GM12878 (cell line): ENCODE measurements around the gene MED31. TPM values are rescaled to one million over a fixed set of nuclear protein-coding genes. Genes with fewer than 3 reads are reported as not detected.

Experiments used
- ATAC-seq: fragments of 200-7000 bp; cut with Tn5 transposase; 3 replicates; pipeline ENCODE4 v1.9.1; 2020; ENCODE audit warnings: mild to moderate bottlenecking, moderate library complexity
- BruUV-seq: library from RNA; stranded (reverse); fragments of 400-500 nt; replicated peaks from 2 replicates; lab custom pipeline; 2021; lab: Mats Ljungman, UMichigan
- CTCF ChIA-PET: fragments of 300-600 bp; sonication (Branson Sonifier 250); formaldehyde crosslinking; extraction: SDS; loops from one replicate; lab custom pipeline; 2021; ENCODE audit warnings: inconsistent platforms; lab: Yijun Ruan, JAX
- POLR2A ChIA-PET: fragments of 350-600 bp; formaldehyde crosslinking; extraction: SDS; loops from one replicate; lab custom pipeline; 2021; ENCODE audit warnings: inconsistent platforms; lab: Charles Lee
- RAD21 ChIA-PET: fragments of 300-600 bp; sonication (Branson Sonifier 250); formaldehyde crosslinking; loops from one replicate; lab custom pipeline; 2023; ENCODE audit warnings: antibody characterized with exemption; ENCODE audit not compliant: unreplicated experiment; lab: Charles Lee
- SMC1A ChIA-PET: fragments of 300-600 bp; sonication (Branson Sonifier 250); formaldehyde crosslinking; loops from one replicate; lab custom pipeline; 2023; ENCODE audit not compliant: unreplicated experiment, uncharacterized antibody; lab: Charles Lee
- DNase-seq: peaks from one replicate; pipeline ENCODE4 v3.0.0-alpha.2; 2011; ENCODE audit warnings: low read depth, low spot score
- FAIRE-seq: peaks from 3 replicates; lab custom pipeline; 2011; peaks lifted over from hg19 to GRCh38; lab: Jason Lieb, UNC
- H2AFZ ChIP-seq: 2 replicates; pipeline ENCODE4 v1.6.0; 2011; ENCODE audit warnings: low read depth, low read length, control low read depth; ENCODE audit not compliant: control insufficient read depth
- H3K27ac ChIP-seq: 2 replicates; pipeline ENCODE4 v1.5.1; 2011; ENCODE audit warnings: control low read depth; ENCODE audit not compliant: control insufficient read depth, insufficient read depth
- H3K27me3 ChIP-seq, 2 experiments: replicated peaks in 1 of 2; 2 replicates each; pipeline versions ENCODE4 v1.6.0 to v1.6.1; 2011; ENCODE audit warnings: low read length in 1 of 2; ENCODE audit not compliant: control insufficient read depth in 2 of 2, insufficient read depth in 2 of 2
- H3K36me3 ChIP-seq, 2 experiments: 2 replicates each; pipeline ENCODE4 v1.5.1; 2011; ENCODE audit warnings: low read length in 1 of 2; ENCODE audit not compliant: control insufficient read depth in 2 of 2, insufficient read depth in 2 of 2
- H3K4me1 ChIP-seq: 2 replicates; pipeline ENCODE4 v1.6.1; 2011; ENCODE audit warnings: mild to moderate bottlenecking, low read length, moderate library complexity, mixed read lengths; ENCODE audit not compliant: control insufficient read depth, insufficient read depth
- H3K4me2 ChIP-seq: 2 replicates; pipeline ENCODE4 v1.6.0; 2011; ENCODE audit warnings: control low read depth; ENCODE audit not compliant: control insufficient read depth, insufficient read depth
- H3K4me3 ChIP-seq: fragments of 200-600 bp; sonication (generic); 2 replicates; pipeline ENCODE4 v1.5.1; 2016
- H3K79me2 ChIP-seq: 2 replicates; pipeline ENCODE4 v1.6.0; 2011; ENCODE audit warnings: low read length; ENCODE audit not compliant: control insufficient read depth, insufficient read depth
- H3K9ac ChIP-seq: 2 replicates; pipeline ENCODE4 v1.8.0; 2011; ENCODE audit warnings: low read length, control low read depth, mixed read lengths; ENCODE audit not compliant: control insufficient read depth, insufficient read depth
- H3K9me3 ChIP-seq: replicated peaks from 3 replicates; pipeline ENCODE4 v1.5.1; 2011; ENCODE audit warnings: mild to moderate bottlenecking, low read length; ENCODE audit not compliant: control insufficient read depth, insufficient read depth
- H4K20me1 ChIP-seq: 2 replicates; pipeline ENCODE4 v1.6.0; 2011; ENCODE audit not compliant: control insufficient read depth, insufficient read depth
- BHLHE40 ChIP-seq, 2 experiments: fragments of 450-650 bp in 1 of 2; IDR thresholded peaks; 2 replicates each; pipeline ENCODE4 v1.6.1; 2011 to 2017; ENCODE audit warnings: low read depth in 2 of 2, borderline replicate concordance in 1 of 2, improper control_type of control experiment in 1 of 2, low read length in 1 of 2, mild to moderate bottlenecking in 1 of 2
- CBX3 ChIP-seq: fragments of 200-600 bp; sonication (generic); IDR thresholded peaks from 2 replicates; pipeline ENCODE4 v1.6.1; 2016; ENCODE audit warnings: low read depth, borderline replicate concordance
- CEBPZ ChIP-seq: fragments of 150-350 bp; IDR thresholded peaks from 2 replicates; pipeline ENCODE4 v1.6.1; 2016; ENCODE audit warnings: low read depth, low read length
- CHD2 ChIP-seq: IDR thresholded peaks from 2 replicates; pipeline ENCODE4 v1.6.1; 2011; ENCODE audit warnings: low read depth, low read length, improper control_type of control experiment, borderline replicate concordance
- IRF3 ChIP-seq: fragments of 450-650 bp; IDR thresholded peaks from 2 replicates; pipeline ENCODE4 v1.6.1; 2014; ENCODE audit warnings: mild to moderate bottlenecking
- IRF4 ChIP-seq: IDR thresholded peaks from 2 replicates; pipeline ENCODE4 v1.6.1; 2011; ENCODE audit warnings: low read depth, low read length
- LARP7 ChIP-seq: fragments of 450-650 bp; IDR thresholded peaks from 2 replicates; pipeline ENCODE4 v1.6.1; 2017; ENCODE audit warnings: mild to moderate bottlenecking
- PAX5 ChIP-seq: IDR thresholded peaks from 2 replicates; pipeline ENCODE4 v1.6.1; 2011; ENCODE audit warnings: low read depth, low read length, borderline replicate concordance
- RFX5 ChIP-seq: IDR thresholded peaks from 2 replicates; pipeline ENCODE4 v1.6.1; 2011; ENCODE audit warnings: low read depth, low read length, improper control_type of control experiment
- STAT1 ChIP-seq: fragments of 450-650 bp; conservative IDR thresholded peaks from 2 replicates; pipeline ENCODE4 v1.6.1; 2014; ENCODE audit warnings: antibody characterized with exemption, mild to moderate bottlenecking
- STAT3 ChIP-seq: IDR thresholded peaks from 2 replicates; pipeline ENCODE4 v1.6.1; 2011; ENCODE audit warnings: low read depth, low read length, improper control_type of control experiment
- TCF12 ChIP-seq: IDR thresholded peaks from 2 replicates; pipeline ENCODE4 v1.6.1; 2011; ENCODE audit warnings: low read depth, mild to moderate bottlenecking, low read length
- ZNF24 ChIP-seq: fragments of 450-650 bp; IDR thresholded peaks from 2 replicates; pipeline ENCODE4 v1.6.1; 2017; ENCODE audit warnings: antibody characterized with exemption, mild to moderate bottlenecking
- ZNF622 ChIP-seq: fragments of 450-650 bp; IDR thresholded peaks from 2 replicates; pipeline ENCODE4 v1.6.1; 2017; ENCODE audit warnings: mild to moderate bottlenecking, inconsistent platforms
- ZSCAN29 ChIP-seq: fragments of 450-650 bp; IDR thresholded peaks from 2 replicates; pipeline ENCODE4 v1.6.1; 2017; ENCODE audit warnings: mild to moderate bottlenecking, moderate library complexity
- WGBS: methylation state at CpG from one replicate; pipeline ENCODE4 v1.1.6; 2016; ENCODE audit warnings: low lambda C conversion rate; ENCODE audit not compliant: insufficient replicate concordance, insufficient coverage; ENCODE audit errors: missing lambda C conversion rate; 5-methylcytosine and 5-hydroxymethylcytosine counted together
- in situ Hi-C: fragments of 300-500 bp; cut with MboI; formaldehyde crosslinking; loops from 9 replicates; pipeline ENCODE4 v1.14.3; 2018; ENCODE audit warnings: mixed read lengths
- intact Hi-C: fragments of 100-400 bp; cut with micrococcal nuclease; formaldehyde crosslinking; loops from one replicate; pipeline ENCODE4 v1.14.2; 2022; ENCODE audit not compliant: unreplicated experiment
- polyA plus RNA-seq, 11 experiments: library from polyadenylated mRNA; depleted of rRNA in 4 of 11; unstranded in 6 of 11; stranded (reverse) in 5 of 11; fragments of >200 nt; fragmentation: Nextera tagmentation in 4 of 11; fragmentation: Illumina TruSeq in 1 of 11; extraction: Ambion mirVana in 4 of 11; extraction: Trizol in 1 of 11; gene quantifications; 1 replicate in 1 of 11; 2 replicates in 10 of 11; pipeline versions ENCODE4 v1.2.1 to v1.2.3, GENCODE V29; 2011 to 2016; ENCODE audit warnings: inconsistent platforms in 2 of 11, missing spikeins in 2 of 11, low read depth in 1 of 11
- total RNA-seq, 4 experiments: library from RNA; depleted of rRNA in 3 of 4; stranded (reverse); fragments of >200 nt in 3 of 4; fragmentation: Illumina TruSeq in 1 of 4; extraction: Trizol in 1 of 4; gene quantifications; 2 replicates each; pipeline versions ENCODE4 v1.2.1 to v1.2.3, GENCODE V29; 2013 to 2021

MED31 gene
- total and polyA plus RNA-seq, 10 of the 15 experiments (the other 5 are each of a cell fraction or from before 2014, with no cell fraction given) = 14.4 to 71.1 (median 34.6) TPM

- TF ChIP-seq CEBPZ (no peak), RFX5 (no peak), ZNF24 (no peak), STAT1 (no peak), PAX5 (no peak), IRF3 (no peak), IRF4 (no peak)
Observed at GRCh38 chr17:6683730-6684459, 32.5 kb upstream of the MED31 start (continued).

GRCh38 chr17:6683081-6683684 lies 31.8 kb upstream of the MED31 start:
- FAIRE-seq = no peak
- WGBS = 55% methylated on average over 3 of the region's 3 CpGs
- H4K20me1 ChIP-seq = no peaks in the 10 kb centered on the region
- H3K4me1 ChIP-seq = no peaks in the 10 kb centered on the region
- H3K36me3 ChIP-seq = no peaks in the 10 kb centered on the region
- ChIA-PET POLR2A (no interaction called here), SMC1A (no interaction called here), CTCF (interaction anchor here (0.7 kb wide), 1 partner anchor 321 kb away, joined by 3 read pairs; no protein-coding TSS in a partner anchor), RAD21 (no interaction called here)
- ATAC-seq = no peak
- peaks cover 0 to 1% of the 10 kb centered on the region in 2 experiments; a peak in 3 of 4 replicates for H3K27me3 ChIP-seq
- no peaks in the 10 kb centered on the region for H3K79me2 ChIP-seq
- no peaks in the 10 kb centered on the region for H3K9me3 ChIP-seq
- intact Hi-C loops (no loop called here), in situ Hi-C loops (no loop called here)
- H3K27ac ChIP-seq = no peak overlapping the region
- BruUV-seq = no TSS peak
- no peak for DNase-seq
- no peak overlapping the region for H3K9ac ChIP-seq
- H3K4me3 ChIP-seq = no peak overlapping the region
- H2AFZ ChIP-seq = no peak overlapping the region
- H3K4me2 ChIP-seq = no peak overlapping the region
- TF ChIP-seq STAT3 (no peak), LARP7 (no peak), ZNF622 (no peak), BHLHE40 (IDR thresholded peaks at IDR 0.05; ENCODE audit: borderline replicate concordance in 1 of 2, low read depth in 2 of 2, low read length in 1 of 2) (no peak), TCF12 (no peak), ZSCAN29 (no peak), ZNF24 (no peak), CBX3 (no peak), CHD2 (no peak)
